Stromal cell of bone marrow (primary cell): Measurements from ENCODE around the gene HECTD4.

Experiments used
- DNase-seq: peaks from one replicate; pipeline ENCODE4 v3.0.0-alpha.2; 2012; ENCODE audit warnings: low read depth

HECTD4 gene

GRCh38 chr12:112322441-112322840 lies 59.8 kb downstream of the HECTD4 start:
- no peak for DNase-seq

- no peak for DNase-seq
These were observed 61.0 kb downstream of the HECTD4 start for GRCh38 chr12:112321245-112321644.

DNA sequence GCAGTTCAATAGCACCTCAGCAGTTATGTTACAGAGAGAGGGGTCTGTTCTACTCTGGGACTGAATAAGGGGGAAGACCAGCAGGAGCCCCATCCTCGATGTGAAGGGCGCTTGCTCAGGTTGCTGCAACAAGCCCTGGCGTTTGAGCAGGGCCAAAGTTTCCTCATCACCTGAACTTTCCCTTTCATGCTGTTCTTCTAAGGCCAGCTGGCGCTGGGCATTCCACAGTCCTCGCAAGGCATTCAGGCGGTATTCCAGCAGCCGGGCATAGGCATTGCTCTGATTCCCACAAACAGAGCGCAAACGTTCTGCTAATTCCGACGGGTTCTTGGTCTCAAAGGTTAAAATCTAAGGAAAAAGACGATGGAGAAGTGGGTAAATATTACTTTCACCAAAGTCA lies 62.8 kb downstream of the HECTD4 start:
- no peak for DNase-seq

- DNase-seq = no peak
These were observed 64.8 kb downstream of the HECTD4 start for GRCh38 chr12:112317481-112317880.

DNA sequence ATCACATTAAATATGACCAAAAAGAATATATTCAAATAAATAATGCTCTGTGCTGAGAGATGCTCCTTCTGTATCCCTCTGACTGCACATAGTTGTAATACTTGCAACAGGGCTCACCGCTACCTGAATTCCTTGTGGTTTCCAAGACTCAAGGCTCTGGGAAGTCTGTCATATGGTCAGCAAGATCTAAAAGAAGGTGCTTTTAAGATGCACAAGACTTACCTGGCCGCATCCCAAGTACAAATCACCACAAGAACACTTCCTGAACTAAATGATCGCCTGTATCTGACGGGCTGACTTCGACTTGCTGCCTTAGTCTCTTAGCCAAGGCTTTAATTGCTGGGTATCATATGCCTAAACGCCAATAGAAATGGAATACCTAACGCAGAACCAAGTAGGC lies 67.2 kb downstream of the HECTD4 start:
- DNase-seq = no peak

DNA sequence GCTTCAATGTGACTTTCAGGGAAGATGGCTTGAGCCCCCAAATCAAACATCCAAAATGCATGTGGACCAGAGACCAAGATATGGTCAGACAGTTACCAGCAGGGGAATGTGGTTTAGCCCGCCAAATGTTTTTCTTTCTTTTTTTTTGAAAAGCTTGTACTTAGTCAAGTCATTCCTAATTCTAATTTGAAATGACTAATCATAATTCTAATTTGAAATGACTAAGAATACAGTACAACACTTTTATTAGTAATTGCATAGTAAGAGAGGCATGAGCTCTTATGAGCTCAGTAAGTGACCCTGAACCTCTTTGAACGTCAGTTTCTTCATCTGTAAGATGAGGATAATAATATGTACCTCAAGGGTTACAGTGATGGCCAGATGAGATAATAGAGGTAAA lies 72.4 kb downstream of the HECTD4 start:
- DNase-seq = peak; percentile 13

- no peak for DNase-seq
These were observed 73.6 kb downstream of the HECTD4 start for GRCh38 chr12:112308652-112309051.

DNA sequence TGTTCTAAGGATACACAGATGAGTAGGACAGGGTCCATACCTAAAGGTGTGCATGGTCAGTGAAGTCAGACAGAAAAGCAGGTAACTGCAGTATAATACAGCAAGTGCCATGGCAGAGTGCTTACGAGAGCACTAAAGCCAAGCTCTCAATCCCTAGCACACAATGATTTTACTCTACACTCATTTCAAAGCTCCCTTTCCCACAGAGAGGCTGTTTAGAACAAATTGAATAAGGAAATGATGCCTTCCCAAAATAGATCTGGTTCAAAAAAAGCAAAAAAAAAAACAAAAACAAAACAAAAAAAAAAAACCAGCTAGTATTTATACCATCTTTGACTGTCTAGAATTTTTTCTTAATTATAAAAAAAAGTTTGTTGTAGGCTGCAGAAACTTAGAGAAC lies 74.1 kb downstream of the HECTD4 start:
- DNase-seq = no peak

- no peak for DNase-seq
These were observed 74.8 kb downstream of the HECTD4 start for GRCh38 chr12:112307317-112308011.

DNA sequence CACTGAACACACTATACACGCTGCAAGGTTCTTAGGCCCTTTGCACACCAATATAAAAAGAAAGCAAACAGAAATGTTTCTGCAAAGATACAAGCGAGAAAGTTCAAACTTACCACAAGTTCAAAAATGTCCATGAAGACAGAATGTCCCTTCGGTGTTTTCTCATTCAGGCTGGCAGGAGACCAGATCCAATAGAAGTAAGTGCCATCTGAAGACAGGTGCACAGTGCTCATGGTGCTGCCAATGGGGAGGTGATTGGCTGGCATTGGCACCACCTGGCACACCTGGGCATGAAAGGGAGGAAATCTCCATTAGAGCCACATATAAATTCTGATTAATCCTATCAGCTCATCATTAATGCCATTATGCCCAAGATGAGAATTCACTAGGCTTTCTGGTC lies 76.3 kb downstream of the HECTD4 start:
- DNase-seq = no peak

GRCh38 chr12:112304436-112304835 lies 77.8 kb downstream of the HECTD4 start:
- DNase-seq = no peak

GRCh38 chr12:112303799-112304198 lies 78.4 kb downstream of the HECTD4 start:
- no peak for DNase-seq

DNA sequence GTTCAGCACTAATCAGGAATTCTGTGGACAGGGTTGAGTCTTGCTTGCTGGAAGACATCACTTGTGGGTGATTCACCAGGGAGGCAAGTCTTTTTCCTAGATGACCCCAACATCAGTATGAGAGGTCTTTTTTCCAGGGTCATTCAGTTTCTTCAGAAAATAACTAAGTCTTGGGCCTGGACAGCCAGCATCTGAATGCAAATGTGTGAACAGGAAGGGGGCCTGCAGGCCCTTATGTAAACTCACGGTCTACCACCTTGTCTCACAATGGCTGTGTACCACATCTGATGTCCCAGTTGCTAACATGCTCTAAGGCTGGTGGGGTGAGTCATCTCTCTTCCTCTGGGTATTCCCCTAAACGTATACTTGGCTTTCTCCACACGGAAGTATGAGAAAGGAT lies 79.2 kb downstream of the HECTD4 start:
- peak; percentile 24 for DNase-seq

DNA sequence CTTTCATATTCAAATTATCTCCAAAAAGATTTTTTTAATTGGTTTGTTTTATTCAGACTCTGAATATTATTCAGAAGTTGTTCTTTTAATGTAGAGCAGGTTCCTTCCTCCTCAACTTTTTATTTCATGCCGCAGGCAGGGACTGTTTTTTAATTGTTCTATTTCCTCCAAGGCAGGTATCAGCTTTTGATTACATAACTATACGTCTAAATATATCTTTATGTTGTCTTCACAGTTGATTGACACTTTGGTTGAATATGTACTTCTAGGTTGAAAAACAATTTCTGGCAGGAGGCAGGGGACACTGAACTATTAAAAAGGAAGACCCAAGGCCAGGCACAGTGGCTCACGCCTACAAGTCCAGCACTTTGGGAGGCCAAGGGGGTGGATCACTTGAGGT lies 82.5 kb downstream of the HECTD4 start:
- DNase-seq = no peak

GRCh38 chr12:112297188-112297587 lies 85.0 kb downstream of the HECTD4 start:
- DNase-seq = no peak

GRCh38 chr12:112296183-112296582 lies 86.0 kb downstream of the HECTD4 start:
- no peak for DNase-seq

- no peak for DNase-seq
These were observed 87.4 kb downstream of the HECTD4 start for GRCh38 chr12:112294793-112295192.

GRCh38 chr12:112288638-112289037 lies 93.6 kb downstream of the HECTD4 start:
- no peak for DNase-seq

DNA sequence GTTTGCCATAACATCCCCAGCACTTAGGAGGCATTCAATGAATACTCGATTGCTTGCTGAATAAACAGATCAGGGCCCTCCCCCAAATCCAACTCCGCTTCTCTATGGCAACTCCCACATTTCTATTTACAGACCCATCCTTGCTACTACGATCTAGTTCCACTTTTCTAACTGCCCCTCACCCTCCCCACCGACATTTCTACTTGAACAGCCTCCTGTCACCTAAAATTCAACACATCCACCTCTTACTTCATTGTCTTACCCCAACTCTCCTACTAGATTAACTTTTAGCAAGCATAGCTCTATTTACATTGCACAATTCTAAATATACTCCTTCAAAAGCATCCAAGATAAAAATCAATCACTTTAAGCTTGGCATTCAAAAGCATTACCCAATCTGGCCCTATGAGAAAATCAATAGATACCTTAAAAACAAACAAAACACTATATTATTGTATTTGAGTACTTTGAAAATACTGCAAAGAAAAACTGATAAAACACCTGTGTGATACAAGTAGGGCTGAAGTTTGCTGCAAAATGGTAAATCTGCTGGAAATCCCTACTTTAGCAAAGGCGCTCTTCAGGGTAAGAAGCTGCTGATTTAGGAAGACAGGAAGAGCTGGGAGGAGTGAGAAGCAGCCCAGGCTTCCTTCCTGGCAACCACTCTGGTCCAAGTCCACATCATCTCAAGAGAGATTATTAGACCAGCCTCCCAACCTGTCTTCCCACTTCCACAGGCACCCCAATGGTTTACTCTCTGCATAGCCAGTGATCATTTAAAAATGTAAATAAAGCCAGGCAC lies 96.4 kb downstream of the HECTD4 start:
- DNase-seq = no peak

- DNase-seq = no peak
These were observed 98.7 kb downstream of the HECTD4 start for GRCh38 chr12:112283546-112283945.

GRCh38 chr12:112282920-112283319 lies 99.3 kb downstream of the HECTD4 start:
- no peak for DNase-seq

DNA sequence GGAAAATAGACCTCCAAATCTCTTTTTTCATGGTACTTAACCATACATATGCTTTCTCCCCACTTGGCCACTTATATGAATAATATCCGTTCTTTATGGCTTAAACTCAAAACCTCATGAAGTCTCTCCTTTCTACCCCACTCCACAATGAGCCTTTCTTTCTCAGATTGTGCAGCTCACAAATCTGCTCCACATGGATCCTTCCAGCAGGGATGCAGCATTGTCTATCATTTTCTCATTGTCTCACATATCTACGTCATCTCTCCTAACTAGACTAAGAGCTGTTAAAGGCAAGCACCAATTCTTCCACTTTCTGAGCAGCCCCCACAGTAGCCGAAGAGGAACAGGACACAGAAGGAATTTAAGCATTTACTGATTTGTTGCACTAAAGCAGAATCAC lies 106.4 kb downstream of the HECTD4 start:
- DNase-seq = no peak

DNA sequence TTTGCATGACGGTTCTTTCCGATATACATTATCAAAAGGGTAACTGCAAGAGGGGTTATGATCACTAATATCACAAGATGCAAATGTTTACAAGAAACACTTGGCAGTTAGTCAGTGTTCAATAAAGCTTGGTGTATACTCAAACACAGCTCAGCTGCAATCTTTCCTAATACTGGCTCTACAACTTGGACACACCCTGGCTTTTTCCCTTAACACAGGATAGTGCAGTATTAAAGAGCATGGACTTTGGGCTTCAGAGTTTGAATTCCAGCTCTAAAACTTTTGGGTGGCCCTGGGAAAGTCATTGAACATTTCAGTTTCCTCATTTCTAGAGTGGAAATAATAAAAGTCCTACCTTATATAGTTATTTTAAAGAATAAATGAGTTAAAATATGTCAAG lies 107.0 kb downstream of the HECTD4 start:
- DNase-seq = no peak

DNA sequence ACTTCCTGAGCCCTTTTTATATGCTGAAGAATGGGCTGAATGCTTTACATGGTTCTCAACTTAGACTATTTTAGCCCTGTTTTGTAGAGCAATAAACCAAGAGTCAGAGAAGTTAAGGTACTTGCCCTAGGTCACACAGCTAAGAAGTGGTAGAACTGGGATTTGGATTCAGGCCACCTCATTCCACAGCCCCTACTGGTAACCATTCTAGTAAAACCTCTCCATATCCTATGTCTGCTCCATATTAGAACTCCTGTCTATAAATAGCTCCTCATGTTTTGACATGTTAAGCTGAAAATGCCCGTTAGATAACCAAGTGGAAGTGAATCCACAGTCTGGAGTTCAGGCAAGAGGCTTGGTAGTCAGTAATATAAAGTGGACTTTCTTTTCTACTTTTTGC lies 111.6 kb downstream of the HECTD4 start:
- no peak for DNase-seq
